HG02840 (cell line): ENCODE data around the gene EXD3.

Experiments used
- ATAC-seq: cut with Tn5 transposase; IDR thresholded peaks from one replicate; pipeline ENCODE4 v1.9.1; 2021; ENCODE audit warnings: mild to moderate bottlenecking, moderate library complexity, moderate number of reproducible peaks; ENCODE audit not compliant: unreplicated experiment, low FRiP score

EXD3 gene

GRCh38 chr9:137434498-137435380 is 11.8 kb upstream of the EXD3 start:
- no peak for ATAC-seq

GRCh38 chr9:137433916-137434431 is 11.0 kb upstream of the EXD3 start:
- no peak for ATAC-seq

GRCh38 chr9:137433349-137433915 is 10.5 kb upstream of the EXD3 start:
- no peak for ATAC-seq

GRCh38 chr9:137432687-137433348 is 9.9 kb upstream of the EXD3 start:
- no peak for ATAC-seq

- ATAC-seq, result no peak
Observed at GRCh38 chr9:137431416-137431931, 8.5 kb upstream of the EXD3 start.

- ATAC-seq, result no peak
Observed at GRCh38 chr9:137430723-137431415, 7.9 kb upstream of the EXD3 start.

- ATAC-seq, result no peak
Observed at GRCh38 chr9:137429974-137430722, 7.2 kb upstream of the EXD3 start.

- no peak for ATAC-seq
Observed at GRCh38 chr9:137429546-137429890, 6.6 kb upstream of the EXD3 start.

GRCh38 chr9:137428841-137429545 is 6.0 kb upstream of the EXD3 start:
- no peak for ATAC-seq

GRCh38 chr9:137428311-137428630 is 5.3 kb upstream of the EXD3 start:
- no peak for ATAC-seq

- no peak for ATAC-seq
Observed at GRCh38 chr9:137427454-137428310, 4.7 kb upstream of the EXD3 start.

GRCh38 chr9:137426018-137426681 is 3.2 kb upstream of the EXD3 start:
- ATAC-seq, result no peak

GRCh38 chr9:137423514-137424291 is 741 bp upstream of the EXD3 start:
- no peak for ATAC-seq

GRCh38 chr9:137421838-137422603 is 941 bp downstream of the EXD3 start:
- ATAC-seq, result no peak

GRCh38 chr9:137417161-137418021 is 5.6 kb downstream of the EXD3 start:
- no peak for ATAC-seq
